NCI-H774 (cell line): ENCODE measurements around the gene P2RY14.

Experiments
- DNase-seq: peaks from one replicate; lab custom pipeline; 2025; lab: John Stamatoyannopoulos, UW

The P2RY14 gene

DNA sequence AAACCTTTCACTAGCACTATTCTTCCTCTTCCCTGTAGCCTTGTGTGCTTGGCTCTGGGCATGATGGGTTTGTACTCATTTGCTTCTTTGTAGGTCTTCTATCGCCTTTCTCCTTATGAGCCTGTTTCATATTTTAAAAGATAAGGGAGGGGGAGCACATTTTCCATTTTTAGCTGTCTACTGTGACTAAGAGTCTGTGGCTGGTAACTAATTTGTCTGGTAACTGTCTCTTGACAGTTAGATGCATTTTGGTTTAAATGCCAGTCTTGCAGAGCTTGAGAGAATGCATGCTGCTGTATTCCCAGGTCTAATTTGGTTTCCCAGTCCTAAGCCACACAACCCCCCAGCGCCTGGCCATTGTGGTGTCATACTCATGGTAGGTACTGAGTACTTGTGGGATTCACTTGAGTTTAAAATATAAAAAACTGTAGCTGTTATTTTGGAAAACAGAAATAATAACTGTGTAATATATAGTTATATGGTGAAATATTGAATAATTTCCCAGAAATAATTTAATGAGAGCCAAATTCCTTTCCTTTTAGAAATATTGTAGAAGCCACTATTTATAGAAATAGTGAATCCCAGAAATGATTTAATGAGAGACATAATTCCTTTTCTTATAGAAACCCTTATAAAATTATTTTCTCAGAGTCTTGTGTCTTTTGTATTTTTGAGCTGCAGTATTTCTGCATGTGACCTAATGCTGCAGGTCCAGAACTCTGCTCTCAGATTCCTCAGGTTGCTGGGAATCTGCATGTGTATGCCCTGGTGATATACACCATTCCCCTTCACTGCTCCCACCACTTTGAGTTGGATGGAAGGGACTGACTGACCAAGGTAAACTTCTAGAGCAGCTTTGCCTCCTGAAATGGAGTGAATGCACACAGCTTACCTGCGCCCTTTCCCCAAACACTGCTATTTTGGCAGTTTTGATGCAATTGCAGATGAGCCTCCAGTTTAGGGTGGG is 61.4 kb downstream of the P2RY14 start:
- DNase-seq = no peak

DNA sequence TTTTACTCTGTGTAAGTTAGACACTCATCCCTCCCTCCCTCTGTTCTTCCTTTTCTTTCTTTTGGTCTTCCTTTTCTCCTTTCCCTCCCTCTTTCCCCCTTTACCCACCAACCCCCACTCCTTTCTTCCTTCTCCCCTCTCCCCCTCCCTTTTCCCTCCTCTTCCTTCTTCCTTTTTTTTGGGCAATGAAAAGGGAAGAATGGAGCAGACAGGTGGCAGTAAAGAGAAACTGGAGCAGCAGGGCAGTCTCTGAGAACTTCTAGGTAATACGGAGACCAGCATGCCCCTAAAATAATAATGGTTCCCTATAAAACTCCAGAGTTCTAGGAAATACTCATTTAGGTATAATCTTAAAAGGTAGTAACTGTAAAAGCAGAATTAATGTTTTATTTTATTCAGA is 63.9 kb downstream of the P2RY14 start:
- DNase-seq = no peak

DNA sequence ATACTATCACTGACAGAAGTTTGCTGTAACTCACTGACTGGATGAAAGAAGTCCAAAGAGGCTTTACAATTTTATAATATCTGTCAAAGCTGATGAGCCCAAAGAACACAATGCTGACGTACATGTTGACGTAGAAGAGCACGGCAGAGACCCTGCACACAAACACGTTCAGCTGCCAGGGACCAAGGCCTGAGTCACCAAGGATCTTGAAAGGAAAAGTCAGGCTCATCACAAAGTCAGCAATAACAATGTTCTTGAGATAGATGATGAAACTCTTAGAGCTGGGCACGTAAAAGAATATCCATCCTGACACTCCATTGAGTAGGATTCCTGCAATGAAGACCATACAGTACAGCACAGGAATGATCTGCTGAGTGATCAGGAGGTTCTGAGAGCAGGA is 64.5 kb downstream of the P2RY14 start:
- no peak for DNase-seq

DNA sequence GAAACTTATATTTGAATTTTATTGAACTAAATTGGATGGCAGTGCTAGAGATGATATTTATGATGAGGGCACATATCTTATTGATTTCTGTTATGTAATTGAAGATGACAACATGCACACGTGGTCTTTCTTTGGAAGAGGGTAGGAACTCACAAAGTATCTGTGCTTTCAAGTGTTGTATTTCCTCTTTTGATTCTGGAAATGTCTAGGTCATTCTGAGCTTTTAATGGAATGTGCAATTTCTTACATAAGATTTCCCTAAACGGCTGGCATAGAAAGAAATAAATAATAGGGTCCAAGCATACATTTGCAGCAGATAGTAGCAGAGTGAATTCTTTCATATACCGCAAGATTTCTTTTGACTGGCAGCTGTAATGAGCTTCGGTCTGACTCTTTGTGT is 65.2 kb downstream of the P2RY14 start:
- DNase-seq = no peak

DNA sequence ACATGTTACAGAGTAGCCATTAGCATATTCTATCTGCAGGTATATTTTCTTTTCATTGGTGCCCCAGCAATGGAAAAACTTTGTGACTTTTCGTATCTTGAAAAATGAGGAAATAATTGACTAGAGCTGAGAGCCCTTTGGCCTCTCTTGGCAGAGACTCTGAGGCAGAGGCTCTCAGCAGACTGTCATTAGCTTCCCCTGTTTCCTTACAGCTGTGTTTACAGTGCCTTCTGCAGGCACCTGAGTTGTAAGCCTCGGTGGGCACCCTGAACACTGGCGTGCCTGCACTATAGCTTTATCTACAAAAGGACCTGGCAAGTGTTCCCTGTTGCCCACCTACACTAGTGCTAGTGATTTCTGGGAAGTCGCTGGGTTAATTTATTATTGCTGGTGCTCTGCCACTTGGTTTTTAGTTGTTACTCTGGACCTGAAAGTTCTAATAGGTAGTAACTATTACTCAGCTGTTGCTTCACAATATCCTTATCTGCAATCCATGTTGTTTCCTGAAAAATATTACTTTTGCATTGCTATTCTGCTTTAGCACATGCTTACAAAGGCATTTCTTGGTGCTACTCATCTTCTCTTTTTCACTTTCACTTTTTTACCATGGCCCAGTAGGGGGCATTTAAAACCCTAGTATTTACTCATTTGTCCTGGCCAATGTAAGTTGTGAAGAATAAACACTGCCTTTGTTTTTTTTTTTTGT is 67.5 kb downstream of the P2RY14 start:
- peak; percentile 12 for DNase-seq

DNA sequence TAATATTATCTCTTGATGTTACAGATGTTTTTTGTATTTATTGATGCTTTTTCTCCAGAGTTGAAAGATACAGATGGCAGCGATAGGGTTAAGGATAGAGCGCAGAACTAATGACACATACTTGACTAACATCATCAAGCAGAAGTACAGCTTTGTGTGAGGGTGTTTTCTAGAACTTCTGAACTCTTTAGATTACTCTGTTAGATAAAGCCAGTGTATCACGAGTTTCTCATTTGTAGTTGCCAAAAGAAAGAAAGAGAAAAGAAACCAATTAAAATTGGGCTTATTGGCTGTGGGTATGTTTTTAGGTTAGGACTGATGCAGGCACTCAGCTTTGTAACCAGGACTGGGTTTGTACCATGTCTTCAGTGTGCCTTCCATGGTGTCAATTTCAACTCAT is 68.7 kb downstream of the P2RY14 start:
- no peak for DNase-seq

DNA sequence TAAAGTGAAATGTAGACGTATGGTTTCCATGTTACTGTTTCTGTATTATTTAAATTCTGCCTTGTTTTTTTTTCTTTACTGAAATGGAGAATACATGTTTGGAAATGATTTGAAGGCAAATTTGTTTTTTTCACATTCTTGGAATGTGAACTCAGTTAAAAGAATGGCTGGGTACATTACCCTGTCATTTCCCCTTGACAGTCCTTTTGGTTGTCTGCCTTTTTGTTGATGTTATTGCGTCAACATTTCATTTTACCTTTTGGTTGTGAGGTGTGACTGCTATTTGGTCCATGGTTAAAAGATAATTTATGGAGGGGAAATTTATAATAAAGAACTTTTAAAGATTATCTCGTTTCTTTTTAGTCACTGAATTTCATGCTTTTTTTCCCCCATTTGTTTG is 72.1 kb downstream of the P2RY14 start:
- DNase-seq = no peak

DNA sequence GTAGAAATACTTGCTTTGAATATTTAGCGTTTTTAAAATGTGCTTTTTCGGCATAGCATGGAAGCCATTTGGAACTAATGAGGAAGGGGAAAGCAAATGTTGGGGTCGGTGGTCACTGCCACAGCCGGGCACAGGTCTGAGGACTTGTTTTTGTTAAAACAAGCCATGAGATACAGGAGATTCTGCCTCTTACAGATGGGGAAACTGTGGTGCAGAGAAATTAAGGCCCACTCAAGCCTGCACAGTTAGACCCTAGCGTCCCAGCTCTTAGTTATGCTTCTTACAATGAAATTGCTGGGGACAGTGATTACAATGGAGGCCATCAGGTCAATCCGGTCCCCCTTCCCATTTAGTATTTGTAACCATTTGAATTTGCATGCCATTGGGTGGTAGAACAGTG is 72.9 kb downstream of the P2RY14 start:
- no peak for DNase-seq

DNA sequence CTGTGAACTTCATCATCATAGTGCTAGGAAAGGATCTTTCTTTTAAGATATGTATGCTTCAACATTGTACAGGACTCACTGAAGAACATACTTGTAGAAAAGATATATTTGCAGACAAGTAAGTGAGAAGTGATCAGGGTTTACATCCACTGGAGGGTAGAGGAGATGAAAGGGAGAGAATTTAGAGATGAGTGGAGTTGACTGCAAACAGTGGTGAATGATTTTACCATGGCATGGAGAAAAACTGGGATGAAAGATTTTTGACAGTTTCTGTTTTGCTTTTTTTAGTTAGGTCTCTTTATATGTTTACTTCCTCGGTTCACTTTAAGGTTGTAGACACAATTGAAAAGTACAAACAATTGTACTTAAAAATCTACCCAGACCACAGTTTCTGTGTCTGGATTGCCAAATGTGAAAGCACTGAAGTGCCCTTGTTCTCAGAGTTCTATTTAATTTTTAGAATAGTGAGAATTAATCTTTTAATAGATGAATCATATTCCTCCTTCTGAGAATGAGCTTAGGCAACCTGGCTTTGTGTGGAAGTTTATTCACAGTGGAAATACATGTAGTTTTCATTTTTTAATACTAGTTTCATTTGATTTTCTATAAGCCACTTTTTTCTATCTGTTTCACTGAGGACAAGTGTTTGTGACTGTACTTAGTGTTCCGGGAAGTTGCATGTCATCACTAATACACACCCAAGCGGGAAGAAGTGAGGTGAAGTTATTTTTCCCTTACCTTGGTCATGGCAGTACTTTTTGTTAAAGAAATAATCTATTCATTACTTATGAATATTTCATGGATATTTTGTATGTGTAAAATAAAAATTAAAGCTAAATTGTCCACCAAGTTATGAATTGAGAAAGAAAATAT is 73.6 kb downstream of the P2RY14 start:
- no peak for DNase-seq

DNA sequence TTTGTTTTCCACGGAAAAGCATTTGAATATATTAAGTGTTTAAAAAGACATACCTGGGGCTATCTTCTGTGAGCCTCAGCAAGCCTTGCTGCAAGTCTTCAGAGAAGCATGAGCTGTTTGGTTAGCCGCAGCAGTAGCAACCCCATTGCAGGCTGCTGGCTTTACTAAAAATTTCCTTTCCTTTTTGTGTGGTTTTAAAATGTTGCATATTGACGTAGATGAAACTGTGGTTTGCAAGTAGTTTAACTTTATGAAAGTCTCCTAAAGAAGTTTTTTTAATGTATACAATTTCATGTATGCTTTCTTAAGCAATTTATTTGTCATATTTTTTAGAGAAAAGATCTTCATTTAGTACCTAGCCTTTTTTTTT is 75.3 kb downstream of the P2RY14 start, which contains the start of gene GPR171:
GPR171 (minus strand) TSS at position 166 of the 370 bp plus-strand sequence. CDS start 3,830 bp downstream, outside the sequence.
- DNase-seq = no peak

DNA sequence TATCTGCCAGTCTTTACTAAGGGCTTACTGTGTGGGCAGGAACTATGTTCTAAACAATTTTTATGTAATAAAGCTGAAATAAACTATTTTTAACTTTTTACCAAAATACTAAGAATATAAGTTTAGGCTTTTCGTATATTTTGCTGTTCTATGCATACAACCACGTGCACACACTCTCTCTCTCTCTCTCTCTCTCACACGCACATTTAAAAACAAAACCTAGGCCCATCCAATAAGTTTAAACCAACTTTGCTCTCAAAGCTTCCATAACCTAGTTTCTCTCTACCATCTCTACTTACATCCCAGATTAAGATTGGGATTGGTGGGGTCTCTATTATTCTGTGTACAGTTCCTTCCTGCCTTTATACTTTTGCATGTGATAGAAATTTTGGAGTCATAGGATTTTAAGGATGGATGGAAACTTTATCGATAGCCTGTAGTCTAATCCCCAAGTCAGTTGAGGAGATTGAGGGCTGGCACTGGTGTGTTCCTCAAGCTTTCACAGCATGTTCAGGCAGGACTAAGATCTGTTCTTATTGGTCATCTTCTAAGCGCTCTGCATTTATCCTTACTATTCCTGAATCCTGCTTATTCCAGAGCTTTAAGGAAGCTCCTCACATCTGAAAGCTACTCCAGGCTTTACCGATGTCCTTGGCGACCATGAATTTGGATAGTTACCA is 77.2 kb downstream of the P2RY14 start:
- no peak for DNase-seq

DNA sequence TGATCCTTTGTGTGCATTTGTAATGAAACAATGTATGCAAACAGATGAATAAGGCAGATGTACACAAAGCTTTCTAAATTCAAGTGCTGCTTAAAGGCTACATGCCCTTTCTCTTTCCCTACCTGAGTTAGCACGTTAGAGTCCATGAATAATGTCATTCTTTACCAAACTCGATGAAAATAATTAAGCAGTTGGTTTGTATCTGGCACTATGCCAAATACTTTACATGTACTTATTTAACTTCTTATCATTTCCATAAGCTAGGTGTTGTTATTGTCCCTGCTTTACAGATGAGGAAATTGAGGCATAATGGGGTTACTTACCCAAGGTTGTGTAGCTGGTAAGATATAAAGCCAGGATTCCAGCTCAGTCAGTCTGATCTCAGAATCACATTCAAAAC is 77.8 kb downstream of the P2RY14 start:
- no peak for DNase-seq

DNA sequence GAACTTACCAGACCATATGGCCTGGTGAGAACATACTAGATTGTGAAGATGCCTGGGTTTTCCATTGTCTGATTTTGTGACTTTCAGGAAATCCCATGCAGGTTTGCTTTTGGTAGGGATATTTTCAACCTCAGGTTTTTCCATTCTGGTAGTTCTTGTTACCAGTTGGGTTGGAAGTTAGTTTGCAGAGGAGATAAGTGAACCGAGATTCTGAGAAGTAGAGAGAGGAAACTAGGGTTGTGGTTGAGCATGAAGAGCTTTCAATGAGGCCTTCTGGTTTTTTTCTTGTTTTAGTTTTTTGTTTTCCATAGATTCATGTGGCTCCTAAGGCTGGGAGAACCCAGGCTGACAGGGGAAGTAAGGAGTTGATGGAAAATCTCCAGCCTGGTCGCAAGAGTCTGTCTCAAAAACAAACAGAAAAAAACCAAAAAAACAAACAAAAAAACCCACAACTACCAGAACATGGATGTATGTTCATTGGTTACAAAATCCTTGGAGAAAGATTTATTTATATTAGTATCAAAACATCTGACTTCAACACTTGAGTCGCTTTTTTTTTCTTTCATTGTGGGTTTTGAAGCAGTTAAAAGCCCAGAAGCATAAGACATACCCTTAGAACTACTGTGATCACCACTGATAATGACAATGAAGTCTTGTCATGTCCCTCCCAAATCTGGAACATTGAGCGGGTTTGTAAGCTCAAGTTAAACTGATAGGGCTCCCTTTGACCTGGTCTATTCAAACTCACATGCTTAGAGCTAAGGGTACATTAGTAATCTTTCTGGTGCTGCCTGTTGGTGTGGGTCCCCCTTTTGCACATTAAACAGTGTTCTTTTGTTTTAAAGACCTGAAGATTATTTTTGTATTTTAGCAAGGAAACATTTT is 78.5 kb downstream of the P2RY14 start:
- no peak for DNase-seq

DNA sequence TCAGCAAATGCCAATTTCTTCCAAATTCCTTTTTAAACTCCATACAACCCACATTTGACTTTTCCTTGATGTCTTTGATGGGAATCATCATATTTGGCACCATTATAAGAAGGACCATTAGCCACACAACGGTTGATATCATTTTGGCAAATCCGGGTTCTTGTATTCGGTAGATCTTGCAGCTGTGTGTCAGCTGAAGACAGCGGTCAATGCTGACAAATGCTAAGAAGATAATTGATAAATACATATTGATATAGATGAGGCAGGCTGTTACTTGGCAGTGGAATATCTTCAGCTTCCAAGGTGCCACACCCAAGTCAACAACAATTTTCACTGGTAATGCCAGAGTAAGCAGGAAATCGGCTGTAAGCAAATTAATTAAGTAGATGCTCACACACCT is 79.5 kb downstream of the P2RY14 start:
- no peak for DNase-seq

DNA sequence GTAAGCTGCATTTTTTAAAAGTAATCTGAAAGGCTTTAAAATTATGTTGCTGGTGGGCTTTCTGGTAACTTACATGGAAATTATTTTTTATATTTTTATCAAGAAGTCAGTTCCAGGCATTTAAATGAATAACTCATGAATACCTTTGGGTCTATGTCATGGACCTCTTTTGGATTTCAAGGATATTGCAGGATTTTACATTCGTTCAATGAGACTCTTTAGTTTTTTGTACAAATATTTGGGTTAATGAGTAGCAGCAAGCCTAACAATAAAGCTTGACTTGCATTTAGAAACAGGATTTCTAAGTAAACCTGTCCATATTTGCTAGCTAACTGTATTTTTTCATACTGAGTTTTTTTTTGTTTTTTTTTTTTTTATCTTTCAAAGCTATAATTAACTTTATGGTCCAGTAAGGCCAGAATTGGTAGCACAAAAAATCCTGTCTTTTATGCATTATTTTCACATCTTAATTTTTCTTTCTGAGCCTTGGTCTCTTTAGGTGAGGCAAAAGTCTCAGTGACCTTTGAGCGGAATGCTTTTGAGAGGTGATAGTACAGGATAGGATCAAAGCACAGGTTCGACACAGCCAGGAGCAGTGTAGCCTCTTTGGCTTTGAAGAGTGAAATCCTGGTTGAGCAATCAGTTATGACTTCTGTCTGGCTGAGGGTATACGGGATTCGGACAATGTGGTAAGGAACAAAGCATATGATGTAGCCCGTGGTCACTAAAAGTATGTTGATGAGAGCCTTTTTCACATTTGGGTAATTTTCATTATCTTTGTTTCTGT is 80.2 kb downstream of the P2RY14 start:
- DNase-seq = no peak

DNA sequence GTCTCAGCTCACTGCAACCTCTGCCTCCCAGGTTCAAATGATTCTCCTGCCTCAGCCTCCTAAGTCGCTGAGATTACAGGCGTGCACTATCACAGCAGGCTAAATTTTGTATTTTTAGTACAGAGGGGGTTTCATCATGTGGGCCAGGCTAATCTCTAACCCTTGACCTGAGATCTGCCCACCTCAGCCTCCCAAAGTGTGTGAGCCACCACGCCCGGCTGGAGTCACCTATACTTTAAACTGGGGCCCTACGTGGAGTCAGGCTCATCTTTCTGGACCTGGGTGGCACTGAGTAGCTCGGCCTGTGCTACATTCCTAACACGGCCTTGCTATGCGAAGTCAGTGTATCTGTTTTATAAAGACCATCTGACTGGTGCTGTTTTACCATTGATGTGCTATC is 81.1 kb downstream of the P2RY14 start:
- DNase-seq = no peak

DNA sequence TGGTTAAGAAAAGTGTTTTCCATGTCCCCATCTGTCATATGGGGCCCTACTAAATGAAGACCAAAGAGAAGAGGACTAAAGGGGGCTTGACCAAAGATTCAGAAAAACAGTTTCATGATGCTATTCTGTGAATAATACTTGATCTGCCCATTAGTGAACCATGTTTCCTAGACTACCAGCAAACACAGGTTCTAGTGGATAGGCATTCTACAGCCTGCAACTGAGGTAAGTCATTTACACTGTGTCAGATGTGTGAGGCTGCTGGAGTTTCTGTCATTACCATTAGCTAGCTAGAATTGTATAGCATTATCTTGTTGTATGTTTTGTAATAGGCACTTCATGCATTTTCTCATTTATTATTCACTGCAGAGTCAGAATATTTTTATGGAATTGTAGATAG is 81.9 kb downstream of the P2RY14 start:
- peak; percentile 13 for DNase-seq

DNA sequence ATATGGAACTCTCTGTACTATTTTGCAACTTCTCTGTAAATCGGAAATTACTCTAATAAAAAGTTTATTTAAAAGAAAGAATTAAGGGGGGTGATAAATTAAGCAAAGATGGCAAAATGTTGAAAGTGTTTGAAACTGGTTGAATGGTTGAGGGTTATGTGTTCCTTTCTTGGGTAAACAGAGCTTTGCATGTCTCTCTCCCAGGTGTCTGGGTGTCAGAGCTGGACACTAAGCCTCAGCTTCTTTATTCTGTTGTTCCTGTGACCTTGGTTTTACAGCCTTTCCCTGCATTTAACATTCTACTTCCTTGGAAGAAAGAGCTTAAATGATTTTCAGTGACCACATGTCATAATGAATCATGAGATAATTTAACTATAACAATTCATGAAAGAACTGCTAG is 82.5 kb downstream of the P2RY14 start:
- DNase-seq = no peak

DNA sequence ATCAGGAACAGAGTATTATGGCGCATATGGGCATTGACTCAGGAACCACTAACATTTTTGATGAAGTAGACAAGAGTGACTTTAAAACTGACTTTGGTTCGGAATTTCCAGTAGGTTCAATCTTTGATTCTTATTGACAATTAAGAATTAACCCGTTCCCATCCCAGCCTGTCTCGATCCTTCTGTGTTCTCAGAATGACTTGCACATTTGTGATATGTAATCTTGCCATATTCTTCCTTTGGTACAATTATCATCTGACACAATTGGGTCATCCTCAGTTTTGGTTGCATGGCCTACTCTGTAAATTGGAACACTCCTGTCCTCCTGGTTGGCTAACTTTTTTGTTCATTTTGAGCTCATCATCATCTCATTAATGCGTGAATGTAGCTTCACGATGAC is 85.8 kb downstream of the P2RY14 start:
- DNase-seq = no peak

DNA sequence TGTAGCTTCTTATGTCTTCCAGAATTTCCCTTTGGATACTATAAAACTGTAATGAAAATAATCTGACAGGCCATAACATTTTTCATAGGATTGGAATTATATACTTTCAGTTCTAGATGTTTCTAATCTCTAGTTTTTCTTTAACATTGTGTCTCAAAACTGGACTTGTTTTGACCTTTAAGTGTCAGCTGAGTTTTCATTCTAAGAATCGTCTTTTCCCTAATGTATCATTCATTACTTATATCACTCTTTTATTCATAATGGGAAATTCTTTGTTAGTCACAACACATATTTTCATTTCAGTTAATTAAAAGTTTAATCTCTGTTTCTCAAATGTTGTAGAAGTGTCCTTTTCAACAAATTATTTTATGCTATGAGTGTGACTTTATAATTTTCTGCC is 87.2 kb downstream of the P2RY14 start:
- DNase-seq = no peak
